Measurements from ENCODE around the gene HMG20A.

HMG20A gene

GRCh38 chr15:77494964-77495363 is 74.3 kb downstream of the HMG20A start:
- DNase-seq (ENCODE audit: low read depth, low spot score) = no peak
- no peak overlapping the region for H3K27ac ChIP-seq

- no peak overlapping the region for H3K27ac ChIP-seq
Observed at GRCh38 chr15:77495838-77496596, 75.3 kb downstream of the HMG20A start.

GRCh38 chr15:77496715-77497109 is 76.0 kb downstream of the HMG20A start:
- no peak overlapping the region for H3K27ac ChIP-seq
- DNase-seq (ENCODE audit: low read depth, low spot score) = no peak

More at GRCh38 chr15:77495838-77496596, 75.3 kb downstream of the HMG20A start:
- DNase-seq (ENCODE audit: low read depth, low spot score) = no peak

GRCh38 chr15:77497110-77497737 is 76.5 kb downstream of the HMG20A start:
- H3K27ac ChIP-seq = no peak overlapping the region
- no peak for DNase-seq (ENCODE audit: low read depth, low spot score)

GRCh38 chr15:77497942-77498361 is 77.3 kb downstream of the HMG20A start:
- DNase-seq (ENCODE audit: low read depth, low spot score) = no peak
- H3K27ac ChIP-seq = no peak overlapping the region

GRCh38 chr15:77499087-77499760 is 78.5 kb downstream of the HMG20A start:
- H3K27ac ChIP-seq = no peak overlapping the region
- DNase-seq (ENCODE audit: low read depth, low spot score) = no peak

GRCh38 chr15:77500989-77501388 is 80.3 kb downstream of the HMG20A start:
- DNase-seq (ENCODE audit: low read depth, low spot score) = no peak
- H3K27ac ChIP-seq = peak overlapping the region; percentile 45

GRCh38 chr15:77502379-77503095 is 81.8 kb downstream of the HMG20A start:
- H3K27ac ChIP-seq = no peak overlapping the region
- no peak for DNase-seq (ENCODE audit: low read depth, low spot score)

GRCh38 chr15:77503240-77503639 is 82.6 kb downstream of the HMG20A start:
- H3K27ac ChIP-seq = no peak overlapping the region
- DNase-seq (ENCODE audit: low read depth, low spot score) = no peak

GRCh38 chr15:77503764-77504163 is 83.1 kb downstream of the HMG20A start:
- DNase-seq (ENCODE audit: low read depth, low spot score) = no peak
- no peak overlapping the region for H3K27ac ChIP-seq

- no peak for DNase-seq (ENCODE audit: low read depth, low spot score)
- H3K27ac ChIP-seq = no peak overlapping the region
Observed at GRCh38 chr15:77504306-77504705, 83.6 kb downstream of the HMG20A start.

GRCh38 chr15:77504871-77505270 is 84.2 kb downstream of the HMG20A start:
- no peak overlapping the region for H3K27ac ChIP-seq
- DNase-seq (ENCODE audit: low read depth, low spot score) = no peak

- no peak for DNase-seq (ENCODE audit: low read depth, low spot score)
- peak overlapping the region; percentile 77 for H3K27ac ChIP-seq
Observed at GRCh38 chr15:77505556-77505955, 84.9 kb downstream of the HMG20A start.

GRCh38 chr15:77506311-77507142 is 85.8 kb downstream of the HMG20A start:
- peak overlapping the region; percentile 77 for H3K27ac ChIP-seq
- DNase-seq (ENCODE audit: low read depth, low spot score) = no peak

- DNase-seq (ENCODE audit: low read depth, low spot score) = peak; percentile 20
- H3K27ac ChIP-seq = peak overlapping the region; percentile 77
Observed at GRCh38 chr15:77507143-77507897, 86.6 kb downstream of the HMG20A start.

GRCh38 chr15:77507911-77508310 is 87.2 kb downstream of the HMG20A start:
- DNase-seq (ENCODE audit: low read depth, low spot score) = no peak
- H3K27ac ChIP-seq = peak overlapping the region; percentile 77

GRCh38 chr15:77508541-77509243 is 88.0 kb downstream of the HMG20A start:
- H3K27ac ChIP-seq = peak overlapping the region; percentile 77
- no peak for DNase-seq (ENCODE audit: low read depth, low spot score)

All from epithelial cell of prostate (primary cell).